GM15510 (cell line): ENCODE measurements around the gene CDHR1.

ENCODE experiments used
- POLR2A ChIP-seq: IDR thresholded peaks from 3 replicates; pipeline ENCODE4 v1.6.1; 2011; ENCODE audit warnings: borderline replicate concordance; ENCODE audit not compliant: insufficient read length; ENCODE audit errors: extremely low read depth

CDHR1 gene

GRCh38 chr10:84193327-84193726 lies 1.0 kb upstream of the CDHR1 start:
- TF ChIP-seq POLR2A, result no peak

- no peak for TF ChIP-seq POLR2A
Measured at GRCh38 chr10:84193846-84194423, 402 bp upstream of the CDHR1 start.

DNA sequence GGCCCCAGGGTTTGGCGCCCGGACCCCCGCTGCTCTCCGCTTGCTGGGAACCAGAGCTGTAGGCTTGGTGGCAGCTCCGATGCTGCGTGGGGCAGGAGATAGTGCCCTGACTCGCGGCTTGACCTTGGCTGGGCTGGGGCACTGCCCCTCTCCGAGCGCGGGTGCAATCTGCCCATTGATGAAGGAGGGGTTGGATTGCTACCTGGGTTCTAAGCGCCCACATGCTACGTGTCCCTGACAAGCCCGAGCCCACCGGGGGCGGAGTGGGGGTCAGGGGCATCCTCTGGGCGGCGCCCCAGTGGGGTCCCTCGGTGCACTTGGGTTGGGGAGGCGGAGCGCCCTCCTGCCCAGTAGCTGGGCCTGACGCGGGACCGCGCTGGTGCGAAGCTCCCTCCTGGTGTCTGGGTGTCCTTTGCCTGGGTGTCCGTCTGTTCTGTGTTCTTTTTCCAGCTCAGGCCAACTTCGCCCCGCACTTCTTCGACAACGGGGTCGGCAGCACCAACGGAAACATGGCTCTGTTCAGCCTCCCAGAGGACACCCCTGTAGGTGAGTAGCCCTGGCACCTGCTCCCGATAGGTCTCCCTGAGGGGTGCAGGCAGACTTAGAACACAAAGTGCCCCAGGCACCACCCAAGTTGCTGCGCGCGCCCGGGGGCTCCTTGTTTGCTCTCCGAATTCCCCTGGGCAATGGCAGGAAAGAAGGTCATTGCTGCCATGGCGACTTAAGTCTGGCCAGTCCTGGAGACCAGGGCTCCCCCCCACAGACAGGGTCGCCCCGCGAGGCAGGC lies 900 bp downstream of the CDHR1 start:
- TF ChIP-seq POLR2A, result no peak

DNA sequence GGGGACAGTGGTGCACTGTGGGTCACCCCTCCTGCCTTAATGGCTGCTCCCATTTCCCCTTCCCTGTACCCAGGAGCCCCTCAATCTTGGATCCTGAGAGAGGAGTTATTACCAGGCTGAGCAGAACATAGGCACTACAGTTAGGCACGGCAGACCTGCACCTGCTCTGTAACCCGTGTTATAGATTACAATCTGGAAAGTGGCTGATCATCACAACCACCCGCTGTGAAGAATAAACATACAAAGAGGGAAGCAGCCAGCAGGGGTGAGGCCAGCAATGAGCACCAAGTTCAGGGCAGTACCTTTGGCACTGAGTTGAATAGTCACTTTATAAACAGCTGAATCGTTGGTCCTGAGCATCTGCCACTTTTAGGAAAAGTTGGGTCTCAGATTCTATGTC lies 1.7 kb downstream of the CDHR1 start:
- no peak for TF ChIP-seq POLR2A

GRCh38 chr10:84196941-84197340 lies 2.6 kb downstream of the CDHR1 start:
- TF ChIP-seq POLR2A, result no peak

GRCh38 chr10:84197643-84198042 lies 3.3 kb downstream of the CDHR1 start:
- TF ChIP-seq POLR2A, result no peak

DNA sequence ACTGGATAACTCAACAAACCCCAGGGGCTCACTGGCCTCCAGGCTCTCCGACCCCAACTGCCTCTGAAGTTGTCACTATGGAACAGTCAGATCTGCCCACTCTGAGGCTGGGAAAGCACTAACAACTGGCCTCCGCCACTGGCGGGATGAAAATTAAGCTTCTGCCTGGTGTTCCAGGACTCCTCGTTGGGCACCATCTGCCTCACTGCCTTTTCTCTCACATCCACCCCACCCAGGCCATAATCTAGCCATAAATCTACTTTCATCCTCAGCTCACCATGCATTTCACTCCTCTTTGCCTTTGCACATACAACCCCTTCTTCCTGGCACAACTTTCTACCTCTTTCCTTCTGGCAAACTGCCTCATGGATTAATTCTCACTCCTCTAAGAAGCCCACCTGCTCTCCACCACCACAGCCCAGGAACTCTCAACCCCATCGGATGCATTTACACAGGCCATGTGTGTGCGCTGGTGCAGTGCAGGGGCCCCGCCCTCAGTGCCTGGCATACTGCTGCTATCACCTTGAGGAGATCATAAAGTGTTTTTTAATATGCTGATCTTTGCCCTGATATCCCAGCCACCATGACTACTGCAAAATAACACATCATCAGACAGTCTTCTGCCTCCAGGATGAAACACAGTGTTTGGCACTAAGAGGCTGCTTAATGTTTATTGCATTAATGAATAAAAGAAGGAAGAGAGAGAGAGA lies 4.0 kb downstream of the CDHR1 start:
- TF ChIP-seq POLR2A, result no peak

GRCh38 chr10:84200537-84201243 lies 6.4 kb downstream of the CDHR1 start:
- TF ChIP-seq POLR2A, result no peak

GRCh38 chr10:84201244-84201606 lies 6.9 kb downstream of the CDHR1 start:
- no peak for TF ChIP-seq POLR2A

- no peak for TF ChIP-seq POLR2A
Measured at GRCh38 chr10:84201682-84202081, 7.3 kb downstream of the CDHR1 start.

- no peak for TF ChIP-seq POLR2A
Measured at GRCh38 chr10:84202349-84202748, 8.0 kb downstream of the CDHR1 start.

DNA sequence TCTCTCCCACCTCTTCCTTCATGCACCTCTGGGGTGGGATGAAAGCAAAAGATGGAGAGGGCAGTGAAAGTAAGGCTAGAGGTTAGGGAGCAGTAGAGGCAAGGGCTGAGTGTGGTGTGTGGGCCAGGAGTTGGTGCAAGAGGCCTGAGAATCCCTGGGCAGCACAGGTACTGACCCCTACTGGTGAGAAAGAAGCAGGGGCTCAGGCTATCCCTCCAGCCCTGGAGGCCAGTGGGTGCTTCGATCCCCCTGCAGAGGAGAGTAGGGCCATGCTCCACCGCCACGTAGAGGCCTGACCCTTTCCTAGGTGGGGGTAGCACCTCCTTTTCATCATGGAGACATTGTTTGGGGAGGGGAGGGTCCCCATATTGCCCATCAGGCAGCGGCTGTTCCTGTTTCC lies 9.8 kb downstream of the CDHR1 start:
- TF ChIP-seq POLR2A, result no peak

GRCh38 chr10:84204610-84205009 lies 10.3 kb downstream of the CDHR1 start:
- no peak for TF ChIP-seq POLR2A

- no peak for TF ChIP-seq POLR2A
Measured at GRCh38 chr10:84205049-84205852, 10.9 kb downstream of the CDHR1 start.

DNA sequence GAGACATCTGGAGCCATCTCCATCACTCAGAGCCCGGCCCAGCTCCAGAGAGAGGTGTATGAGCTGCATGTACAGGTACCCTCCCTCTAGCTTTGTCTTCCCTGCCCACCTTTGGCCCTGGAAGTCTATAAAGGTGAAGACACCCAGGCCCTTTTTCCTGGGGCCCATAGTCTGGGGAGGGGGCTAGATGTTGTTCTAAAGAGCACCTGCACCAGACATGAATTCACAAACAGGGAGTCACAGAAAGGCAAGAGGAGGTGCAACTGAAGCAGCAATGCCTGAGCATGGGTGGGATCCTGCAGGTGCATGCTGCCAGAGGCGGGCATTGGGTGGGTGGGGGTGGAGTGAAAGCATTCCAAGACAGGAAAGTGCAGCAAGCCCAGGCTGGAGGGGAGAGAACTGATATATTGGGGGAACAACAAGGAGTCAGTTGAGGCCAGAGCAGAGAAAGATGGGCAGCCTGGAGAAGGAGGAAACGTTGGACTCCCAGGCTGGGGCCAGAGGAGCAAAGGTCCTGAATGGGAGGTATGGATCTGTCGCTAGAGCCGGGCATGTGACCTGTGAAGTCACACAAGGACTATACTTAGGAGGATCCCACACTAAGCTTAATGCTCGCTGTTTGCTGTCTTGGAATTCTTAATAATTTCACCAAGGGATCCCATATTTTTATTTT lies 11.7 kb downstream of the CDHR1 start:
- TF ChIP-seq POLR2A, result no peak

GRCh38 chr10:84208023-84208422 lies 13.7 kb downstream of the CDHR1 start:
- no peak for TF ChIP-seq POLR2A
